ENCODE data around the gene SPIRE1. TPM values are rescaled to one million over a fixed set of nuclear protein-coding genes. Genes with fewer than 3 reads are reported as not detected.
A peak's percentile ranks its signal among the peaks of the same experiment; 100 is the strongest.
"Not testable (repeated sequence)": the region's sequence is repeated elsewhere in the genome, so short reads cannot be mapped to it uniquely, and the experiment has no call there.

SPIRE1 gene
- polyA plus RNA-seq, 3 donors: 31.1 to 35.8 (median 34.6) TPM

DNA sequence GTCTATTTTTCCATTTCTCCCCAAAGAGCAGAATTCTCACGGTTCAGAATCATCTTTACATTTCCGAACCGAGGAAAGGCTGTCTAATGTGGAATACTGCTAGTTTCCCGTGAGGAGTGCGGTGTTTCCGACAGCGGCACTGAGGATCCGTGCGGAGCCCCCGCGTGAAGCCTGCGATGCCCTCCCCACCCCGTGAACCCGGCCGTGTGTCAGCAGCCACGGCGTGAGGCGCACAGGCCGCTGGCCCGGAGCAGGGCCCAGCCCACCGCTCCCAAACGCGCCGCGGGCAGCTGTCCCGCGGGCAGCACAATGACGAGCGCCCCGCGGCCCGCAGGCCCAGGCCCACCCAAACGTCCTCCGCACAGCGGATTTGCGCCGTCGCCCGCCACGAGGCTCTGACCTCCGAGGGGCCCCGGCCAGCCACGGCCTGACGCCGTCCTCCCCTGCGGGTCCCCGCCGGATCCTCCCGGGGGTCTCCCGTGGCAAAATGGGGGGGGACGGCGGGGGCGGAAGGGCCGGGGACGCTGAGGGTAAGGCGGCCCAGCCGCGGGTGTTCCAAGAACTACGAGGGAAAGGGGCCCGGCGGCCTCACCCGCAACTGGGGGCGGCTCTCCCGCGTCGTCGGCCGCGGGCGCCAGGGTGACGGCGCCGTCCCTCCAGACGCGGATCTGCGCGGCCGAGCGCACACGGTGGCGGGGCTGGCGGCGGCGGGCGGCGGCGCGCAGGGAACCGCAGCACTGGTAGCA, 796 bp downstream of the SPIRE1 start:
- DNase-seq (ENCODE audit: extremely low read depth in 1 of 11, low read depth in 9 of 11, low spot score in 4 of 11): peak in 6 of 11 donors; percentile 29 to 52 (median 36)

DNA sequence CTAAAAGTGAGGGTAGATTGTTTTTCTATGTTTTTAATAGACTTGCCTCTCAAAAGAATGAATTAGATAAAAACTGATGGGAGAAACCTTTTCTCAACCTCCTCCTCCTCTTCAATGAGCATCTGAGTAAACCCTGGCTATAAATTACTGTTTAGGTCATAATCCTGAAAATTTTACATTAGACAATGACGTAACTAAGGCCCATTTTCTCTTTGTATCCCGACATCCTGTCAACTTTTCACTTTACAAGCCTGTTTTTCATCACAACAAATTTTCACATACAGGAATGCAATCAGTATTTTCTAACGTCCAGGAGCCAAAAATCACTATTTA, 1.3 kb downstream of the SPIRE1 start:
- peak in 3 of 11 donors; percentile 9 to 28 (median 15) for DNase-seq (ENCODE audit: extremely low read depth in 1 of 11, low read depth in 9 of 11, low spot score in 4 of 11)

DNA sequence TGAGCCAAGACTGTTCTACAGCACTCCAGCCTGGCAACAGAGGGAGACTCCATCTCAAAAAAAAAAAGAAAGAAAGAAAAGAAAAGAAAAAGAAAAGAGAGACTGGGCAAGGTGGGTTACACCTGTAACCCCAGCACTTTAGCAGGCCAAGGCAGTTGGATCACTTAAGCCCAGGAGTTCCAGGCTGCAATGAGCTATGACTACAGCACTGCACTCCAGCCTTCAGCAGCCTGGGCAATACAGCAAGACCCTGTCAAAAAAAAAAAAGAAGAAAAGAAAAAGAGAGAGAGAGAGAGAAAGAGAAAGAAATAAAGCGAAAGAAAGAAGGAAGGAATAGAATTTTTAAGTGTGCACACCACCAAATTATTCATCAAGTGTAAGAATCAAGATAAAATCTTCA, 2.9 kb downstream of the SPIRE1 start:
- no peak for DNase-seq (ENCODE audit: extremely low read depth in 1 of 11, low read depth in 9 of 11, low spot score in 4 of 11)

DNA sequence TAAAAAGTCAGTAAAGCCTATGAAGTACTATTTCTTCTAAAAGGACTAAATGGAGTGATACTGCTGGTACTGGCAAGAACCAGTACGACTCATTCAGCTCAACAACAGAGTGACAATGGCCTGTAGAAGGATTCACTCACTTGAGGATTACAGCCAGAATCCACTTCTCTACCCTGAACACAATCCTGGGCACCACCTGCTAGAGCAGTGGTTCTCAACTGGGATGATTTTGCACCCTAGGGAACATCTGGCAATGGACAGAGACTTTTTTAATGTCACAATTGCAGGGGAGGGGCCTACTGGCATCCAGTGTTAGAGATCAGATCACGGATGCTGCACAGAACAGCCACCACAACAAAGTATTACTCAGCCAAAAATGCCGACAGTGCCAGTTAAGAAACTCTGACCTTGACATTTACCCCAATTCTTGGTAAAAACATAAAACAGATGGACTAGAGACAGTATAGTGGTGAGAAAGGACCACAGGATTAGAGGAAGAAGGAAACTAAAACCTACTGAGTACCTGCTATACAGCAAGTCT, 5.0 kb downstream of the SPIRE1 start:
- DNase-seq (ENCODE audit: extremely low read depth in 1 of 11, low read depth in 9 of 11, low spot score in 4 of 11): no peak

DNA sequence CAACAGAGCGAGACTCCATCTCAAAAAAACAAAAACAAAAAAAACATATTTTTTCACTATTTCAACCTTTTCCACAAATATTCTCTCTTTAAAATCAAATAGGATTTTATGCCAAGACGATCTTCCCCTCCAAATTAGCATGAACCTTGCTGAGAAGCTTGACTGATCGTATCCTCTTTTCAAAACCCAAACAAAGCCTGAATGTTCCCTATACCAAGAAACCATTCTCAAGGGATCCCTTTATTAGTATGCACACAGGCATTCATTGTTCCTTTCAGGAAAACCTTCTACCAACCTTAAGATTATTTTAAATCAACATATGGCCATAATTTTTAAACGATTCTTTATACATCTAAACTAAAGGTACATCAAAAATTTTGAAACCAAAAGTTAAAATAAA, 6.3 kb downstream of the SPIRE1 start:
- no peak for DNase-seq (ENCODE audit: extremely low read depth in 1 of 11, low read depth in 9 of 11, low spot score in 4 of 11)

DNA sequence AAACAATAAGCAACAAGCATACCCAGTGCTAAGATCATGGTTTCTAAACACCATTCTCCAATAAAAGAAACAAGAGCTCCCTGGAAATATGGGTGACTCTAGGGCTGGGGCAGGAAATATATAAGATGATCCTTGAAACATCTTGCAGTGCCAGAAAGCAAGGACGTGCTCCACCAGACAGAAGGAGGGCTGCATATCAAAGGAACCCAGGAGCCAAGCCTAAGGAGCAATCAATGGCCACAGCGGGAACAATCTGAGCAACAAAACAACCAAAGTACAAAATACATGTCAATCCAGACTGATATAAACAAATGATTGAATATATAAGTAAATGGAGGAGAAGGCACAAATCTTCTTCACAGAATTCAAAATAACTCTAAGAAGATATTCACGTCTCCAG, 10.1 kb downstream of the SPIRE1 start:
- no peak for DNase-seq (ENCODE audit: extremely low read depth in 1 of 11, low read depth in 9 of 11, low spot score in 4 of 11)

DNA sequence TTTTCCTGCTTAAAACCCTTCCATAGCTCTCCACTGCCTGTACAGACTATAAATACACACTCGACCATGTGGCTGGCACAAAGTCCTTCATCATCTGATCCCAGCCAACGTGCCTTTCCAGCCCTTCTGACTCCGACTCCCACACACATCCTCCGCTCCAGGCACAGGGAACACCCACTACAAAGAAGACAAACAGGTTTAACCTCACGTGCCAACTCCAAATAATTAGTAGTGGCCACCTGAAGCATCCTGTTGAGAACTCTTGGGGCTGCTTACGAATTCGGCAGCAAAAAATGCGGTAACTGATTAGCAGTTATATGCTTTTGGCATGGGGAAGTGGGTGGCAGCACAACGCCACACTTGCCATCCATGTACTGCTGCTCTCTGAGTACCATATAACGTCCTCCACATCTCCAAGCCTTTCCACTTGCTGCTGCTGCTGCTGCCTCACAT, 12.1 kb downstream of the SPIRE1 start:
- DNase-seq (ENCODE audit: extremely low read depth in 1 of 11, low read depth in 9 of 11, low spot score in 4 of 11): peak in 3 of 11 donors; percentile 9 to 39 (median 10)

DNA sequence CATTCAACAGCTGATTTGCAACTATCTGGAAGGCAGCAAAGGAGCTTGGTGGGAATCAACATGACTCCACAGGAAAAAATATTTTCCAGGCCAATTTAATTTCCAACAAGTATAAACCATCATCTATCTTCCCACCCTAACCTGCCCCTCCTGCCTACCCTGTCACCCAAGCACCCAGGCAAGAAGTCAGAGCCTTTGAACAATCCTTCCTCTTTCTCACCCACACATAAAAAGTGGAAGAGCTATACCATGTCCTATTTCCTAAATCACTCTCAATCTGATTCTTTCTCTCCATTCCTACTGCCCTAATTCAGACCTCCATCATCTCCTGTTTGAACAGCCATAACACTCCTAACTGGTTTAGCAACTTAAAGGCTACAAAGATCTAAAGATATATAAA, 12.7 kb downstream of the SPIRE1 start:
- DNase-seq (ENCODE audit: extremely low read depth in 1 of 11, low read depth in 9 of 11, low spot score in 4 of 11): no peak

DNA sequence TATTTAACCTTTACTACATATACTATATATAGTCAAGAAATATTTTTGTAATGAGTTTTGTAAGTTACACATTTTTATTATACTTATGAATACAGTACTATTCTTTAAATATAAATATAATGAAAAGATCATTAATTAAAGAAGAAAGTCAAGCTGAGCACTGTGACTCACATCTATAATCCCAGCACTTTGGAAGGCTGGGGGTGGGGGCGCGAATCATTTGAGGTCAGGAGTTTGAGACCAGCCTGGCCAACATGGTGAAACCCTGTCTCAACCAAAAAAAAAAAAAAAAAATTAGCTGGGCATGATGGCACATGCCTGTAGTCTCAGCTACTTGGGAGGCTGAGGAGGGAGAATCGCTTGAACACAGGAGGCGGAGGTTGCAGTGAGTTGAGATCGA, 14.2 kb downstream of the SPIRE1 start:
- not testable (repeated sequence) for DNase-seq (ENCODE audit: extremely low read depth in 1 of 11, low read depth in 9 of 11, low spot score in 4 of 11)

DNA sequence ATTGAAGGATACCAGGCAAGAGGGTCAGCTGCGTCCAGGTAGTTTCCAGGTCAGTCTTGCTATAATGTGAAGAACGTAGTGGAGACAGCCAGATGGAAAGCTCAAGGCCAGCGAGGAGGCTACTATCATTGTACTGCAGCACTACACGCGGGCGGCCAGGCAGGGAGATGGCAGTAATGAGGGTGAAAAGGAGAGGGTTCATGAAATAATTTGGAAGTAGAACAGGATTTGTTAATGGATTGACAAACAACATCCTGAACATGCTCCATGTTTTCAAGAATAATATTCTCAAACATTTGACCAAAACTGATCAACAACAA, 17.1 kb downstream of the SPIRE1 start:
- DNase-seq (ENCODE audit: extremely low read depth in 1 of 11, low read depth in 9 of 11, low spot score in 4 of 11): no peak

DNA sequence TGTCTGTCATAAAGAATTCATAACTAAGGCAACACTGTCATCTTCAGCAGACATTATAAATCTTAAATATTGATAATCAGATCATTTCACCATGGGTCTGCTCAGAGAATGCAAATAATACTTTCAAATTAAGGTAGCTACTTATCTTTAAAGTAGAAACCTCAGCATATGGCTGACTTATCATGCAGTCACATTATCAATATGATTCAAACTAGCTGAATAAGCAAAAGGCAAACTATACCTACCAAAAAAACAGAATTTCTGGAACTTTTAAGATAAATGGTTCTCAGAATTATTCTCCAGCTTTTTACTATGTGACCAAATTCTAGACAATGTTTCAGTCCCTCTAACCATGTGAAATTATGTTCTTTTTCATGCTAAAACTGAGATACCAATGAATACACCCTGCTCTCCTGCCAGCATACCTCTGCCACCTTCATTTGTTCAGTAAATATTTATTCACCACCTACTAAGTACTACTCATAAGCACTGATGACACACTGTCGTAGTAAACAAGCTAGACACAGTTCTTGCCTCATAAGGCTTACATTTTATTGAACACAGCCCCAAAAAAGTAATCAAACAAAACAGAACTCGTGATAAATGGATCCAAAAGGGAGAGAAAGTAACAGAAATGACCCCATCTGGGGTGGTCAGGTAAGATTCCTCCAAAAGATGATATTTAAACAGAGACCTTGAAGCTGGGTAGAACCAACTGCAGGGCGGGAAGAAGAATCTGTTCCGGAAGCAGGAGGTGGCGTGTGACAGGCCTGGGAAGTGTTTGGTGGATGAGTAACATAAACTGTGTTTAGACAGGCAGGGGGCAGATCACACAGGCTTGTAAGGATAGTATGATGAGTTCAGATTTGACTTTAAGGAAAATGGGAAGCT, 17.7 kb downstream of the SPIRE1 start:
- no peak for DNase-seq (ENCODE audit: extremely low read depth in 1 of 11, low read depth in 9 of 11, low spot score in 4 of 11)

DNA sequence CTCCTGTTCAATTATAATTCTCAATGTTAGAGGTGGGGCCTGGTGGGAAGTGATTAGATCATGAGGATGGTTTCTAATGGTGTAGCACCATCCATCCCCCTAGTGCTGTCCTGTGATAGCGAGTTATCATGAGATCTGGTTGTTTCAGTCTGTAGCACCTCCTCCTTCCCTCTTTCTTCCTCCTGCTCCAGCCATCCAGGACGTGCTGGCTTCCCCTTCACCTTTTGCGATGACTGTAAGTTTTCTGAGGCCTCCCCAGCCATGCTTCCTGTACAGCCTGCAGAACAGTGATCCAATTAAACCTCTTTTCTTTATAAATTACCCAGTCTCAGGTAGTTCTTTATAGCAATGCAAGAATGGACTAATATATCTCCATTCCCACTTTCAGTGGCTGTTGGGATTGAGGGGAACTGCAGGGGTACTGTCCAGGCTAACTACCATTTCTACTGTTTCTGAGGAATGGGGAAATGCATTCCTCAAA, 19.2 kb downstream of the SPIRE1 start:
- DNase-seq (ENCODE audit: extremely low read depth in 1 of 11, low read depth in 9 of 11, low spot score in 4 of 11): no peak

DNA sequence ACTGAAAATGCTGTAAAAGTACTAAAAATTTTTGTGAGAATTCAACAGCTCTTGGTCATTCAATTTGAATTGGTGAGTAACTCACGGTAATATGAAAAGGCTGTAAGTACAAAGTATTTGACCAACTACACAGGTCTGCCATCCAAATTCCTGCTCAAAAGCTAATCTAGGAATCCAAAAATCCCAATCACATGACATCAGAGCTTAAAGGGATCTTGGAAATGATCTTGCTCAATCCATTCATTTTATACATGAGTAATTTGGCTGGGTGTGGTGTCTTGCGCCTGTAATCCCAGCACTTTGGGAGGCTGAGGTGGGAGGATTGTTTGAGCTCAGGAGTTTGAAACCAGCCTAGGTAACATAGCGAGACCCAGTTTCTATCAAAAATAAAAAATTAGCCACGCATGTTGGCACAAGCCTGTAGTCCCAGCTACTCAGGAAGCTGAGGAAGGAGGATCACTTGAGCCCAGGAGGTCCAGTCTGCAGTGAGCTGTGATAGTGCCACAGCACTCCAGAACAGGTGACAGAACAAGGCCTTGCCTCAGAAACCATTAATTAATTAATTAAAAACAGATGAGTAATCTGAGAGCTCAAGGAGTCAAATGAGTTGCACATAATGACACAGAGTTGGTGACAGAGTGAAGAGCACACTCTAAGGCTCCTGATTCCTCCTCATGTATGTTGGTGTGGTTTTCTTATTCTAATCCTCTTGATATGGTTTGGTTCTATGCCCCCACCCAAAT, 19.8 kb downstream of the SPIRE1 start:
- no peak for DNase-seq (ENCODE audit: extremely low read depth in 1 of 11, low read depth in 9 of 11, low spot score in 4 of 11)

DNA sequence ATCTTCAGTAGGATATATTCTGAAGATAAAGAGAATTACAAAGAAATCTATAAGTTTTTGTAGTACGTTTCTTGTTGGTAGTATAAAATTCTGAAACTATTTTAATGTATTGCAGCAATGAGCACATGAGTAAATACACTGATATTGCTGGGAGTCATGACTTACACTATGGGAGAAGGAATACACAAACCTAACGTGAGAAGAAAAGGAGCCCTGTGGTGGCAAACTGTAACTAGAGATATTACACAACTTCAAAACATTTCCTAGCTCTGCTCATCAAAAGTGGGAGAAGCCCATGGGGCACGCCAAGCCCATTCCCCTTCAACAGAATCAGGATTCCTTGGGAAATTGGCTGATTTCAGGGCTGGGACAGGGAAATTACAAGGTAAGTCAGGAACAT, 20.5 kb downstream of the SPIRE1 start:
- no peak for DNase-seq (ENCODE audit: extremely low read depth in 1 of 11, low read depth in 9 of 11, low spot score in 4 of 11)

DNA sequence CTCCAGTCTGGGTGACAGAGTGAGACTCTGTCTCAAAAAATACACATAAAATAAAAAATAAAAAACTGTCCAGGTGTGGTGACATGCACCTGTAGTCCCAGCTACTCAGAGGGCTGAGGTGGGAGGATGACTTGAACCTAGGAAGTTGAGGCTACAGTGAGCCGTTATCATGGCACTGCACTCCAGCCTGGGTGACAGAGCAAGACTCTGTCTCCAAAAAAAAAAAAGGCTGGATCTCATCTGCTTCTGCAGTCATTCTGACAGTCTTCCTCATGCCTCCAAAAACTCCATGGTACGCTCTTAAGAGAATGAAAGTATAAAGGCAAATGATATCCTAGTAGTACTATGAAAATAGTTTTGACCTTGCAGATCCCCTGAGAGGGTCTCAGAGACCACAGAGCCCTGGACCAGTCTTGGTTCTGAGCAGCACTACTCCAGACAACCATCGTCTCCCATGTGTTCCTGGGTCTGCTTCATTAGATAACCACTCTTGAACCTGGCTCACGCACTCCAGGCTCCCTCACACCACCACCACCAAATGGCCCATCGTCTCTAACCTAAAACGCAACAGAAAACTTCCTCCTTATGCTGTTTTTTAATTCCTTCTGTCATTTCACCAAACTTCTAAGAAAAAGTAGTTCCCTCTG, 26.0 kb downstream of the SPIRE1 start:
- DNase-seq (ENCODE audit: extremely low read depth in 1 of 11, low read depth in 9 of 11, low spot score in 4 of 11): no peak

DNA sequence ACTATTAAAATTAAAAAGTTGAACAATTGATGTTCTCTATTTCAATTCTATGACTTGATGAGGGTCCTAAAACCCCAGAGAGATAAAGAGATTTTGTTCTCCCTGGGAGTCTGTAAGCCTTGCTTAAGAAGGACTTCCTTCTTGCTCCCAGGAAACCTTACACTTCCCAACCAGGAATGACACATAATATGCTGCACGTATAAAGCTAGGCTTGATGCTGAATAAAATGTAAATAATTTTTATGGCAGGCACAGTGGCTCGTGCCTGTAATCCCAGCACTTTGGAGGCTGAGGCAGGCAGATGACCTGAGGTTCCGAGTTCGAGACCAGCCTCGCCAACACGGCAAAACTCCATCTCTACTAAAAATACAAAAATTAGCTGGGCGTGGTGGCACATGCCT, 27.8 kb downstream of the SPIRE1 start:
- no peak for DNase-seq (ENCODE audit: extremely low read depth in 1 of 11, low read depth in 9 of 11, low spot score in 4 of 11)

DNA sequence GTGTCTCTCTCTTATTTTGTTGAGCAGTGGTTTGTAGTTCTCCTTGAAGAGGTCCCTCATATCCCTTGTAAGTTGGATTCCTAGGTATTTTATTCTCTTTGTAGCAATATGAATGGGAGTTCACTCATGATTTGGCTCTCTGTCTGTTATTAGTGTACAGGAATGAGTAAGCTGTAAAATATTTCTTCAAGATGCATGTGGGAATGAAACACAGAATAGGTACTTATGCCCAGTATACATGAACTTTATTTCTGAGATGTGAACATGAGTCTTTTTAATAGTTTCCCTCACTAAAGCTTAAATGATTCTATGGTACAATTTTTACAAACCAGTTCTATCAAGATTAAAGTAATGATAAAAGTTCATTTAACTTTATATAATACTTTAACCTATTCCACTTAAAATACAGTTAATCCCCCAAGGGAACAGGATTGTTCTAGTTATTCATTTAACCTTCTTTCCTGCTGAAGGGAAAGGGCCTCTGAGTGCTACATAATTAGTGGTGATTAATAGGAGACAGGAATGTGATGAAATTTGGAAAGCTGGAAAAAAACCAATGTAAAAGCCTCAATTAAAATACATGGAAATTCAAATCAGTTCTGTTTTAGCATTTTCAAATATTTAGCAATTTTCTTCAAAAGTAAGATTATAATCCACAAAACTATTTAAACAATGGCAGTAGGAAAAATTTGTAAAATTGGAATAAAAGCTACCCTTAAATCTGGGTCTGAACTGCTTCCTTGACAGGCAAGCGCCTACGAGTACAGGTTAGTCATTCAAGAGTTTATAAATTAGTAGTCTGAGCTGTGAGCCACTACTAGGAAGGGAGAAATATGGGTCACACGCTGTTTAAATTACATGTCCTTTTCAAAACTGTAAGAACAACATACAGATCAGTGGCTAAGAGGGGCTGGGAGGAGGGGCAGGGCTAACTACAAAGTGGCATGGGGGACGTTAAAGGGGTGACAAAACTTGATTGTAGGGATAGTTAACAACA, 28.9 kb downstream of the SPIRE1 start:
- DNase-seq (ENCODE audit: extremely low read depth in 1 of 11, low read depth in 9 of 11, low spot score in 4 of 11): peak in 1 of 11 donors; percentile 23

DNA sequence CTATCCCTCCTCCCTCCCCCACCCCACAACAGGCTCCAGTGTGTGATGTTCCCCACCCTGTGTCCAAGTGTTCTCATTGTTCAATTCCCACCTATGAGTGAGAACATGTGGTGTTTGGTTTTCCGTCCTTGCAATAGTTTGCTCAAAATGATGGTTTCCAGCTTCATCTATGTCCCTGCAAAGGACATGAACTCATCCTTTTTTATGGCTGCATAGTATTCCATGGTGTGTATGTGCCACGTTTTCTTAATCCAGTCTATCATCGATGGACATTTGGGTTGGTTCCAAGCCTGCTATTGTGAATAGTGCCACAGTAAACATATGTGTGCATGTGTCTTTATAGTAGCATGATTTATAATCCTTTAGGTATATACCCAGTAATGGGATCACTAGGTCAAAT, 30.7 kb downstream of the SPIRE1 start:
- not testable (repeated sequence) for DNase-seq (ENCODE audit: extremely low read depth in 1 of 11, low read depth in 9 of 11, low spot score in 4 of 11)

Data from renal cortex interstitium (tissue), 11 donors.